Liver (tissue), 9 donors: Measurements from ENCODE around the gene IFT20. TPM values are rescaled to one million over a fixed set of nuclear protein-coding genes. Genes with fewer than 3 reads are reported as not detected.

ENCODE experiments used
- DNase-seq: peaks from one replicate; pipeline ENCODE4 v3.0.0-alpha.2; 2017; ENCODE audit warnings: low spot score
- H3K27ac ChIP-seq, 2 donors: one replicate each; pipeline ENCODE4 v1.7.0; 2013; ENCODE audit warnings: inconsistent platforms in 2 of 2, low read length in 2 of 2, control low read depth in 1 of 2, low read depth in 1 of 2, mild to moderate bottlenecking in 1 of 2
- H3K27me3 ChIP-seq, 4 donors: one replicate each; pipeline versions ENCODE4 v1.6.1 to v1.7.0; 2013; ENCODE audit warnings: low read length in 3 of 4, inconsistent platforms in 1 of 4, mild to moderate bottlenecking in 1 of 4, moderate library complexity in 1 of 4; ENCODE audit not compliant: control insufficient read depth in 4 of 4, insufficient read depth in 4 of 4
- H3K36me3 ChIP-seq, 4 donors: one replicate each; pipeline versions ENCODE4 v1.6.1 to v1.7.0; 2013; ENCODE audit warnings: low read length in 3 of 4, mild to moderate bottlenecking in 3 of 4, low read depth in 1 of 4, moderate library complexity in 1 of 4; ENCODE audit not compliant: control insufficient read depth in 4 of 4, insufficient read depth in 3 of 4
- H3K4me1 ChIP-seq, 4 donors: one replicate each; pipeline versions ENCODE4 v1.6.1 to v1.7.0; 2013; ENCODE audit warnings: low read length in 3 of 4, mild to moderate bottlenecking in 3 of 4, moderate library complexity in 1 of 4; ENCODE audit not compliant: control insufficient read depth in 4 of 4, insufficient read depth in 4 of 4
- H3K4me3 ChIP-seq, 3 donors: one replicate each; pipeline versions ENCODE4 v1.6.1 to v1.7.0; 2013; ENCODE audit warnings: low read length in 3 of 3, control low read depth in 1 of 3, low read depth in 1 of 3, mild to moderate bottlenecking in 1 of 3
- H3K9ac ChIP-seq, 2 donors: one replicate each; pipeline ENCODE4 v1.7.0; 2013; ENCODE audit warnings: low read length in 2 of 2, mild to moderate bottlenecking in 2 of 2, moderate library complexity in 2 of 2, control low read depth in 1 of 2, low read depth in 1 of 2
- H3K9me3 ChIP-seq, 4 donors: one replicate each; pipeline versions ENCODE4 v1.6.1 to v1.7.0; 2013; ENCODE audit warnings: low read length in 3 of 4; ENCODE audit not compliant: control insufficient read depth in 4 of 4
- ATF3 ChIP-seq: IDR thresholded peaks from 2 replicates; pipeline ENCODE4 v1.6.1; 2016; ENCODE audit warnings: antibody characterized with exemption
- EGR1 ChIP-seq, 2 donors: IDR thresholded peaks; 2 replicates each; pipeline ENCODE4 v1.6.1; 2016 to 2018; ENCODE audit warnings: antibody characterized with exemption in 2 of 2, low read depth in 2 of 2
- FOXA1 ChIP-seq: IDR thresholded peaks from 2 replicates; pipeline ENCODE4 v1.6.1; 2016; ENCODE audit warnings: antibody characterized with exemption
- FOXA2 ChIP-seq: IDR thresholded peaks from 2 replicates; pipeline ENCODE4 v1.6.1; 2016; ENCODE audit warnings: antibody characterized with exemption
- GABPA ChIP-seq, 2 donors: IDR thresholded peaks in 1 of 2; conservative IDR thresholded peaks in 1 of 2; 2 replicates each; pipeline ENCODE4 v1.6.1; 2016; ENCODE audit warnings: antibody characterized with exemption in 2 of 2, mild to moderate bottlenecking in 1 of 2, moderate library complexity in 1 of 2
- HNF4G ChIP-seq: IDR thresholded peaks from 2 replicates; pipeline ENCODE4 v1.6.1; 2016; ENCODE audit warnings: antibody characterized with exemption
- JUND ChIP-seq, 2 donors: IDR thresholded peaks; 2 replicates each; pipeline ENCODE4 v1.6.1; 2016; ENCODE audit warnings: antibody characterized with exemption in 2 of 2
- MAX ChIP-seq: IDR thresholded peaks from 2 replicates; pipeline ENCODE4 v1.6.1; 2016; ENCODE audit warnings: antibody characterized with exemption
- NR2F2 ChIP-seq: IDR thresholded peaks from 2 replicates; pipeline ENCODE4 v1.6.1; 2016; ENCODE audit warnings: antibody characterized with exemption
- RAD21 ChIP-seq, 2 donors: IDR thresholded peaks; 2 replicates each; pipeline ENCODE4 v1.6.1; 2016; ENCODE audit warnings: antibody characterized with exemption in 2 of 2, mild to moderate bottlenecking in 2 of 2
- REST ChIP-seq: IDR thresholded peaks from 2 replicates; pipeline ENCODE4 v1.6.1; 2016; ENCODE audit warnings: antibody characterized with exemption, mild to moderate bottlenecking
- RXRA ChIP-seq, 2 donors: IDR thresholded peaks; 2 replicates each; pipeline ENCODE4 v1.6.1; 2017 to 2018; ENCODE audit warnings: antibody characterized with exemption in 2 of 2, mild to moderate bottlenecking in 1 of 2
- TAF1 ChIP-seq: conservative IDR thresholded peaks from 2 replicates; pipeline ENCODE4 v1.6.1; 2016; ENCODE audit warnings: antibody characterized with exemption, mild to moderate bottlenecking
- ZBTB33 ChIP-seq: IDR thresholded peaks from 2 replicates; pipeline ENCODE4 v1.6.1; 2016; ENCODE audit warnings: antibody characterized with exemption
- WGBS: extraction: QIAGEN DNeasy Blood & Tissue Kit; methylation state at CpG from one replicate; pipeline ENCODE4 v1.1.7; 2013; 5-methylcytosine and 5-hydroxymethylcytosine counted together
- polyA plus RNA-seq, 2 donors: library from polyadenylated mRNA; stranded (reverse) in 1 of 2; unstranded in 1 of 2; fragments of 200-250 nt in 1 of 2; fragments of >200 nt in 1 of 2; fragmentation: Nextera tagmentation in 1 of 2; extraction: Ambion mirVana in 1 of 2; gene quantifications; one replicate each; pipeline versions ENCODE4 v1.2.1 to v1.2.3, GENCODE V29; 2013 to 2015
- total RNA-seq, 2 donors: library from RNA; depleted of rRNA; stranded (reverse); fragments of >200 nt; gene quantifications; one replicate each; pipeline ENCODE4 v1.2.3, GENCODE V29; 2014
- donor health status: healthy.
- donor health status: healthy.
- donor health status: healthy.
- donor health status: healthy.
- donor health status: healthy.

The IFT20 gene
- total and polyA plus RNA-seq, 4 donors, result 15.5 to 37.1 (median 24.7) TPM

- H3K4me3 ChIP-seq, result peak overlapping the region; percentile 68 to 82 (median 72)
Observed at GRCh38 chr17:28367641-28368305, 32.5 kb upstream of the IFT20 start.

More at GRCh38 chr17:28367641-28368305, 32.5 kb upstream of the IFT20 start:
- WGBS, result 37% methylated on average over 21 of the region's 21 CpGs
- Histone ChIP-seq H3K27ac (peak overlapping the region; percentile 75 to 77), H3K4me1 (peaks cover 4 to 53% (median 36%) of the 10 kb centered on the region in 4 donors), H3K27me3 (no peaks in the 10 kb centered on the region), H3K9me3 (no peaks in the 10 kb centered on the region), H3K9ac (peak overlapping the region in 1 of 2 donors; percentile 67), H3K36me3 (peaks cover 3 to 16% (median 8%) of the 10 kb centered on the region in 4 donors)
- no peak for DNase-seq
- no peak for TF ChIP-seq RAD21 (IDR thresholded peaks at IDR 0.05)
- no peak for TF ChIP-seq FOXA1
- TF ChIP-seq ZBTB33, result no peak
- TF ChIP-seq FOXA2, result no peak
- TF ChIP-seq ATF3, result no peak
- no peak for TF ChIP-seq REST
- TF ChIP-seq JUND (IDR thresholded peaks at IDR 0.05), result no peak
- no peak for TF ChIP-seq RXRA (IDR thresholded peaks at IDR 0.05)
- no peak for TF ChIP-seq EGR1 (IDR thresholded peaks at IDR 0.05; ENCODE audit: low read depth in 2 of 2)
- no peak for TF ChIP-seq GABPA (IDR thresholded peaks at IDR 0.05 in 1 of 2, conservative IDR thresholded peaks at IDR 0.05 in 1 of 2)
- TF ChIP-seq MAX, result no peak
- no peak for TF ChIP-seq NR2F2
- TF ChIP-seq HNF4G, result no peak
- no peak for TF ChIP-seq TAF1
